ENCODE data around the gene DDX39B.

GRCh38 chr6:31582230-31582643, 40.4 kb upstream of the DDX39B start, which contains the start of gene LTB:
- no peak for TF ChIP-seq CTCF (IDR thresholded peaks at IDR 0.05; ENCODE audit: insufficient read depth, low read length)
- TF ChIP-seq, protein P1, sequence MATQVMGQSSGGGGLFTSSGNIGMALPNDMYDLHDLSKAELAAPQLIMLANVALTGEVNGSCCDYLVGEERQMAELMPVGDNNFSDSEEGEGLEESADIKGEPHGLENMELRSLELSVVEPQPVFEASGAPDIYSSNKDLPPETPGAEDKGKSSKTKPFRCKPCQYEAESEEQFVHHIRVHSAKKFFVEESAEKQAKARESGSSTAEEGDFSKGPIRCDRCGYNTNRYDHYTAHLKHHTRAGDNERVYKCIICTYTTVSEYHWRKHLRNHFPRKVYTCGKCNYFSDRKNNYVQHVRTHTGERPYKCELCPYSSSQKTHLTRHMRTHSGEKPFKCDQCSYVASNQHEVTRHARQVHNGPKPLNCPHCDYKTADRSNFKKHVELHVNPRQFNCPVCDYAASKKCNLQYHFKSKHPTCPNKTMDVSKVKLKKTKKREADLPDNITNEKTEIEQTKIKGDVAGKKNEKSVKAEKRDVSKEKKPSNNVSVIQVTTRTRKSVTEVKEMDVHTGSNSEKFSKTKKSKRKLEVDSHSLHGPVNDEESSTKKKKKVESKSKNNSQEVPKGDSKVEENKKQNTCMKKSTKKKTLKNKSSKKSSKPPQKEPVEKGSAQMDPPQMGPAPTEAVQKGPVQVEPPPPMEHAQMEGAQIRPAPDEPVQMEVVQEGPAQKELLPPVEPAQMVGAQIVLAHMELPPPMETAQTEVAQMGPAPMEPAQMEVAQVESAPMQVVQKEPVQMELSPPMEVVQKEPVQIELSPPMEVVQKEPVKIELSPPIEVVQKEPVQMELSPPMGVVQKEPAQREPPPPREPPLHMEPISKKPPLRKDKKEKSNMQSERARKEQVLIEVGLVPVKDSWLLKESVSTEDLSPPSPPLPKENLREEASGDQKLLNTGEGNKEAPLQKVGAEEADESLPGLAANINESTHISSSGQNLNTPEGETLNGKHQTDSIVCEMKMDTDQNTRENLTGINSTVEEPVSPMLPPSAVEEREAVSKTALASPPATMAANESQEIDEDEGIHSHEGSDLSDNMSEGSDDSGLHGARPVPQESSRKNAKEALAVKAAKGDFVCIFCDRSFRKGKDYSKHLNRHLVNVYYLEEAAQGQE (IDR thresholded peaks at IDR 0.05; ENCODE audit: insufficient replicate concordance, low read depth): no peak
